ENCODE measurements around the gene DOC2B.
"Not testable (repeated sequence)": the region's sequence is repeated elsewhere in the genome, so short reads cannot be mapped to it uniquely, and the experiment has no call there.

DOC2B gene

GRCh38 chr17:218432-219110 is 37.1 kb upstream of the DOC2B start:
- Histone ChIP-seq H3F3A (ENCODE audit: control insufficient read depth, insufficient read depth) (no peaks in the 10 kb centered on the region), H3K36me3 (ENCODE audit: control insufficient read depth, low read length) (no peaks in the 10 kb centered on the region), H3K4me2 (ENCODE audit: low read length) (no peak overlapping the region), H4K20me1 (ENCODE audit: control insufficient read depth, insufficient read depth, low read depth, low read length) (no peaks in the 10 kb centered on the region), H3K4me1 (ENCODE audit: control insufficient read depth, low read length) (peaks cover 9% of the 10 kb centered on the region), H3K4me3 (ENCODE audit: low read length) (no peak overlapping the region), H3K79me2 (ENCODE audit: control insufficient read depth, low read length) (peaks cover 17% of the 10 kb centered on the region), H3K27ac (ENCODE audit: low read depth, low read length) (no peak overlapping the region), H3K27me3 (ENCODE audit: control insufficient read depth, low read length) (no peaks in the 10 kb centered on the region), H3K9me2 (replicated peaks; ENCODE audit: control insufficient read depth, low read length) (no peaks in the 10 kb centered on the region), H3K9me3 (ENCODE audit: control insufficient read depth, insufficient read depth, low read length) (no peaks in the 10 kb centered on the region)
- TF ChIP-seq CTCF (IDR thresholded peaks at IDR 0.05; ENCODE audit: low read depth, low read length, poor library complexity, severe bottlenecking) (no peak), EZH2phosphoT487 (IDR thresholded peaks at IDR 0.05; ENCODE audit: borderline replicate concordance, low read length) (no peak)

- Histone ChIP-seq H3K9me2 (replicated peaks; ENCODE audit: control insufficient read depth, low read length) (no peaks in the 10 kb centered on the region), H4K20me1 (ENCODE audit: control insufficient read depth, insufficient read depth, low read depth, low read length) (no peaks in the 10 kb centered on the region), H3K27me3 (ENCODE audit: control insufficient read depth, low read length) (no peaks in the 10 kb centered on the region), H3K27ac (ENCODE audit: low read depth, low read length) (no peak overlapping the region), H3K36me3 (ENCODE audit: control insufficient read depth, low read length) (0 out of 2 replicates have a peak, but pooled peaks cover 3% of the 10 kb centered on the region), H3K79me2 (ENCODE audit: control insufficient read depth, low read length) (peaks cover 17% of the 10 kb centered on the region), H3K4me3 (ENCODE audit: low read length) (peak overlapping the region; percentile 52; the same call in 1 of the 2 replicates), H3K4me2 (ENCODE audit: low read length) (peak overlapping the region; percentile 51; the same call in 1 of the 2 replicates), H3F3A (ENCODE audit: control insufficient read depth, insufficient read depth) (no peaks in the 10 kb centered on the region), H3K4me1 (ENCODE audit: control insufficient read depth, low read length) (peaks cover 9% of the 10 kb centered on the region), H3K9me3 (ENCODE audit: control insufficient read depth, insufficient read depth, low read length) (no peaks in the 10 kb centered on the region)
- no peak for TF ChIP-seq EZH2phosphoT487 (IDR thresholded peaks at IDR 0.05; ENCODE audit: borderline replicate concordance, low read length)
- TF ChIP-seq CTCF (IDR thresholded peaks at IDR 0.05; ENCODE audit: low read depth, low read length, poor library complexity, severe bottlenecking) = no peak
Measured at GRCh38 chr17:216625-217024, 35.2 kb upstream of the DOC2B start.

GRCh38 chr17:215563-216478 is 34.4 kb upstream of the DOC2B start:
- H3K4me1 ChIP-seq (ENCODE audit: control insufficient read depth, low read length); H3K27ac ChIP-seq (ENCODE audit: low read depth, low read length); H3K27me3 ChIP-seq (ENCODE audit: control insufficient read depth, low read length); H4K20me1 ChIP-seq (ENCODE audit: control insufficient read depth, insufficient read depth, low read depth, low read length); H3K36me3 ChIP-seq (ENCODE audit: control insufficient read depth, low read length); H3K9me2 ChIP-seq (replicated peaks; ENCODE audit: control insufficient read depth, low read length); H3F3A ChIP-seq (ENCODE audit: control insufficient read depth, insufficient read depth); H3K9me3 ChIP-seq (ENCODE audit: control insufficient read depth, insufficient read depth, low read length): not testable (repeated sequence)
- H3K4me3 ChIP-seq (ENCODE audit: low read length) = peak overlapping the region; percentile 74
- H3K79me2 ChIP-seq (ENCODE audit: control insufficient read depth, low read length) = peaks cover 17% of the 10 kb centered on the region
- peak overlapping the region; percentile 72 for H3K4me2 ChIP-seq (ENCODE audit: low read length)

Measured in DOHH2 (cell line).